ENCODE measurements around the gene CRISPLD2. TPM values are rescaled to one million over a fixed set of nuclear protein-coding genes. Genes with fewer than 3 reads are reported as not detected.

Gene CRISPLD2
- total RNA-seq, 1 donor from 2014 or later: 3.3 TPM

DNA sequence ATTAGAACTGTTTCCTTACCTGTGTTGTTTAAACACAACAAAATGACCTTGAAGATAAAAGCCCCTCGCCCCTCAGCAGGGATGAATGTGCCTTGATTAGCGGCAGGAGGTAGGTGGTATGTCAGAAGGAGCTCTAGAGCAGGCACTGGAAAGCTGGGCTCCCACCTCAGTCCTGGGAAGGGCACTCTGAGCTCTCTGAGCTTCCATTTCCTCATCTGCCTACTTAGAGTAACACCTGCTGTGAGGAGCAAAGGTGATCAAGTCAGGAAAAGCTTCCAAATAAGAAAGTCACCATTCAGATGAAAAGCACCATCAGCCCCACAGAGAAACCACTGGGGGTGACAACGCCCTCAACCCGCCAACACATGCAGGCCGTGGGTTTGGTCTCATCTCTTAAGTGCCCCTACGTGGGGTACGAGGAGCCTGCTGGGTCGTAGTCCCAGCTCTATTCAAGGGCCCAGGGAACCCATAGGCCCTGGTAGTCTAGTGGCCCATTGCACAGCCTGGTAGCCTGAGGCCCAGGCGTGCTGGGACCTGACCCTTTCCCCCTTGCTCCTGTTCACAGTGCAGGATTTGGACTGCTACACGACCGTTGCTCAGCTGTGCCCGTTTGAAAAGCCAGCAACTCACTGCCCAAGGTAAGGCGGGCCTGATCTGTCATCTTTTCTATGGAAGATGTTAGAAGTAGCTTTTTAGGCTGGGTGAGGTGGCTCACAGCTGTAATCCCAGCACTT lies 57.3 kb downstream of the CRISPLD2 start:
- no peaks in the 10 kb centered on the region for H3K9me3 Mint-ChIP-seq (ENCODE audit: unreplicated experiment)
- no peak overlapping the region for H3K4me3 Mint-ChIP-seq (ENCODE audit: unreplicated experiment)
- TF ChIP-seq, protein P1, sequence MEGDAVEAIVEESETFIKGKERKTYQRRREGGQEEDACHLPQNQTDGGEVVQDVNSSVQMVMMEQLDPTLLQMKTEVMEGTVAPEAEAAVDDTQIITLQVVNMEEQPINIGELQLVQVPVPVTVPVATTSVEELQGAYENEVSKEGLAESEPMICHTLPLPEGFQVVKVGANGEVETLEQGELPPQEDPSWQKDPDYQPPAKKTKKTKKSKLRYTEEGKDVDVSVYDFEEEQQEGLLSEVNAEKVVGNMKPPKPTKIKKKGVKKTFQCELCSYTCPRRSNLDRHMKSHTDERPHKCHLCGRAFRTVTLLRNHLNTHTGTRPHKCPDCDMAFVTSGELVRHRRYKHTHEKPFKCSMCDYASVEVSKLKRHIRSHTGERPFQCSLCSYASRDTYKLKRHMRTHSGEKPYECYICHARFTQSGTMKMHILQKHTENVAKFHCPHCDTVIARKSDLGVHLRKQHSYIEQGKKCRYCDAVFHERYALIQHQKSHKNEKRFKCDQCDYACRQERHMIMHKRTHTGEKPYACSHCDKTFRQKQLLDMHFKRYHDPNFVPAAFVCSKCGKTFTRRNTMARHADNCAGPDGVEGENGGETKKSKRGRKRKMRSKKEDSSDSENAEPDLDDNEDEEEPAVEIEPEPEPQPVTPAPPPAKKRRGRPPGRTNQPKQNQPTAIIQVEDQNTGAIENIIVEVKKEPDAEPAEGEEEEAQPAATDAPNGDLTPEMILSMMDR (IDR thresholded peaks at IDR 0.05): no peak
- H3K4me1 Mint-ChIP-seq (ENCODE audit: unreplicated experiment): peaks cover 5% of the 10 kb centered on the region
- DNase-seq (ENCODE audit: extremely low spot score, unreplicated experiment): no peak
- H3K27me3 Mint-ChIP-seq (ENCODE audit: unreplicated experiment): no peaks in the 10 kb centered on the region
- no peaks in the 10 kb centered on the region for H3K36me3 Mint-ChIP-seq (ENCODE audit: unreplicated experiment)
- no peak overlapping the region for H3K27ac Mint-ChIP-seq (ENCODE audit: unreplicated experiment)

DNA sequence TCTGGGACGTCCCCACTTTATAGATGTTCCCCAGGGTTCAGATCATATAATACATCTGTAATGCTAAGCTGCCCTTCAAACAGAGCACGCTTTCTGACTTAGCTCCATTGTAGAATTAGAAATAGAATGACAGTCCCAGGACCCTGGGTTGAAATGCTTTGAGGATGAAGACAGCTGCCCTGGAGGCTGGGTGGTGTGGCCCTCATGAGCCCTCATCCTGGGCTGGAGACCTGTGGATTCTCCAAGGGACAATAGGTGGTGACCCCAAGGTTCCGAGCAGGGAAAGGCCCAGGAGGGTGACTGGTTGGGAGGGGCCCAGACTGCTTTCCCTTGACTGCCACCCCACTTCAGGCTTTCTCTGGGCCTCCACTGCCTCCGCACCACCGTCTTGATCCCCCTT lies 59.0 kb downstream of the CRISPLD2 start:
- Mint-ChIP-seq H3K27me3 (ENCODE audit: unreplicated experiment) (no peaks in the 10 kb centered on the region), H3K4me3 (ENCODE audit: unreplicated experiment) (no peak overlapping the region), H3K9me3 (ENCODE audit: unreplicated experiment) (no peaks in the 10 kb centered on the region), H3K36me3 (ENCODE audit: unreplicated experiment) (no peaks in the 10 kb centered on the region), H3K4me1 (ENCODE audit: unreplicated experiment) (peaks cover 14% of the 10 kb centered on the region), H3K27ac (ENCODE audit: unreplicated experiment) (no peak overlapping the region)
- DNase-seq (ENCODE audit: extremely low spot score, unreplicated experiment): no peak
- TF ChIP-seq, protein P1 (IDR thresholded peaks at IDR 0.05): no peak

DNA sequence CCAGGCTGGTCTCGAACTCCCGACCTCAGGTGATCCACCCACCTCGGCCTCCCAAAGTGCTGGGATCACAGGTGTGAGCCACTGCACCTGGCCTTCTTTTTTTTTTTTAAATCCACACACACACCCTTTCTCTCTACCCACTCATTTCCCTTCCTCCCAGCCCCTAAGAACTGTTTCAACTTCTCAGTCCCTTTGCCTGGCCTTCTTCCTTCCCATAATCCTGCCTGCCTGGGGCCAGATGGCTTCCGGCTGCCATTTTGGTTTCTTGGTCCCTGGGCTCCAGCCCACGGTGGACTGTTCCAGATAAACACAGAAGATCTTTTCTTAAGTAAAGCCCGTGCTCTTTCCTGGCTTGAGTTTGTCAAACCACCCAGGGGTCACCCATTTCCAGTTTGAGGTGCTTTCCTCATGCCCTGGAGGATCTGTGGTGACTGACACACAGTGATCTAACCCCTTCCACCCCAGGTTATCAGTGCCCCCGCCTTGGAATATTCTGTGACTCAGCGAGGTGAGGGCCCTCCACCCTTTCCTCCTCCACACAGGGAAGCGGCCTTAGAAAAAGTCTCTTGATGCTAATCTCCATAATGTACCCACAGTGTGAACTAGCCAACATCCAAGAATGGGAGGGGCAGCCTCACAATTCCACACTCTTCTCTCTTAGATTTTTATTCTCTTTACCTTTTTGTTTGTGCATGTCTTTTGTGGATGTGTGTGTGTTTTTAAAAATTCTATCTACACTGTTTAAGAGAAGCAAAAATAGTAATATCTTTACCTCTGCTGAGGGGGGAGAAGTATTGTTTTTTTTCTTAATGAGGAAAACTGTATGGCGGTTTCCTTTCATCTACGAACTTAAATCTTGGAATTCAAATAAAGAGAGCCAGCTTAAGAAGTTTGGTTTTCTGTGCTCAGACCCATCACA lies 60.0 kb downstream of the CRISPLD2 start:
- H3K27ac Mint-ChIP-seq (ENCODE audit: unreplicated experiment): no peak overlapping the region
- DNase-seq (ENCODE audit: extremely low spot score, unreplicated experiment): no peak
- H3K36me3 Mint-ChIP-seq (ENCODE audit: unreplicated experiment): no peaks in the 10 kb centered on the region
- peaks cover 20% of the 10 kb centered on the region for H3K4me1 Mint-ChIP-seq (ENCODE audit: unreplicated experiment)
- TF ChIP-seq, protein P1 (IDR thresholded peaks at IDR 0.05): no peak
- H3K27me3 Mint-ChIP-seq (ENCODE audit: unreplicated experiment): no peaks in the 10 kb centered on the region
- H3K9me3 Mint-ChIP-seq (ENCODE audit: unreplicated experiment): no peaks in the 10 kb centered on the region
- no peak overlapping the region for H3K4me3 Mint-ChIP-seq (ENCODE audit: unreplicated experiment)

DNA sequence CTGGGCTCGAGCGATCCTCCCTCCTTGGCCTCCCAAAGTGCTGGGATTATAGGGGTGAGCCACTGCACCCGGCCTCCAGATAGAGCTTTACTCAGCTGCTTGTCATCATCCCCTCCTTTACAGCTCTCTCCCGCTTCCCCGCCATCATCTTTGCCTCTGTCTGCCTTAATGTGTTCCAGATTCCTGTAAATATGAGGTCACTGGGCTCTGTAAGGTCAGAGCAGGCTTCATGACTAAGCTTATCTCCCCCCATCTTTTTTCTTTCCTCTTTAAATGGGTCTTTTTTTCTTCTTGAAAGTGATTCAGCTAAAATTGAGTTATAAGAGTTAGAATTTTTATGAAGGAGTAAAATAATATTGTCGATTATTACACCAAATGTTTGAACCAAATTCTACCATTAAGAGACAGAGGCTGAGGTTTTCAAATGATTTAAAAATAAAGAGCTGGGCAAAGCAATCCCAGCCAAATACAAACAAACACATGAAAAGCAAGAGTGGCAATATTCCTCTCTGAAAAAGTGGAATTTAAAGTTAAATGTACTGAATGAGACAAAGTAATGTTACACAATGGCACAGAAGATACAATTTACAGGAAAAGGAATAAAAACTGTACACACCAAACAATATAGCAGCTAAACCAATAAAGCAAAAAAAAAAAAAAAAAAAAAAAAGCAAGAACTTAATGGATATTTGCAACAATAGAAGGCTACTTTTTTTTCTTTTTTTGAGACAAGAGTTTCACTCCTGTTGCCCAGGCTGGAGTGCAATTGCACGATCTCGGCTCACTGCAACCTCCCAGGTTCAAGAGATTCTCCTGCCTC lies 62.1 kb downstream of the CRISPLD2 start:
- Mint-ChIP-seq H3K27me3 (ENCODE audit: unreplicated experiment) (no peaks in the 10 kb centered on the region), H3K4me3 (ENCODE audit: unreplicated experiment) (no peak overlapping the region), H3K36me3 (ENCODE audit: unreplicated experiment) (no peaks in the 10 kb centered on the region), H3K27ac (ENCODE audit: unreplicated experiment) (peak overlapping the region; percentile 66), H3K9me3 (ENCODE audit: unreplicated experiment) (no peaks in the 10 kb centered on the region), H3K4me1 (ENCODE audit: unreplicated experiment) (peaks cover 29% of the 10 kb centered on the region)
- DNase-seq (ENCODE audit: extremely low spot score, unreplicated experiment): no peak
- TF ChIP-seq, protein P1 (IDR thresholded peaks at IDR 0.05): no peak

All from osteocyte (in vitro differentiated cells).